Neural progenitor cell (in vitro differentiated cells): ENCODE results near the gene TRIP12.

Experiments
- EZH2 ChIP-seq: fragments of 200-600 bp; sonication (generic); IDR thresholded peaks from 2 replicates; pipeline ENCODE4 v1.6.1; 2017; ENCODE audit warnings: antibody characterized with exemption, mild to moderate bottlenecking, moderate library complexity
- TF ChIP-seq, protein P1 (sequence below): fragments of 200-600 bp; sonication (generic); IDR thresholded peaks from 2 replicates; pipeline ENCODE4 v1.5.1; 2017; ENCODE audit warnings: antibody characterized with exemption, mild to moderate bottlenecking

DNA sequence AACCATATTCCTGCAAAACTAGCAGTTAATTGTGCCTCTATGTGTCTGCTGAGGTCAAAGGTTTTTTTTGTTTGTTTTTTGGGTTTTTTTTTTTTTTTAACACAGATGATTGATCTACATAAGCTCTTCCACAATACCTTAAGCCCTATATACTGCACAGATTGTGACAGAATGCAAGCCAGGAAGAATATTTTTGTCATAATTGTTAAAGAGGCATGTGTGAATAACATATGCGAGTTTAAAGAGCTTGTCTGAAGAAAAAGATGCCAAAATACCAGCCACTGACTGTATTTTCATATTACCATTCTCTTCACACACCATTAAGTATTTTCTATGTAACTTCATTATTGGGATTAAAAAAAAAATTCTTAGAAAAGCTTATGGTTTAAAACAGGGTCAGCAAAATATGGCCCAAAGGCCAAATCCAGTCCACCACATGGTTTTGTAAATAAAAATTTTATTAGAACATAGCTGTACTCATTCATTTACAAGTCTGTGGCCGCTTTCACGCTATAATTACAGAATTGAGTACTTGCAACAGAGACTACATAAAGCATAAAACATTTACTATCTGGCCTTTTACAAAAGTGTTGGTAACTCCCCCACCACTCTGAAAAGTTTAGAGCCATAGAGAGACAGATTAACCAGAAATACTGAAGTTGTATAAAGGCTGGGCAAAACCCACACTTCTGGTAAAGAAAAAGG, 89.9 kb downstream of the TRIP12 start:
- TF ChIP-seq, protein P1, sequence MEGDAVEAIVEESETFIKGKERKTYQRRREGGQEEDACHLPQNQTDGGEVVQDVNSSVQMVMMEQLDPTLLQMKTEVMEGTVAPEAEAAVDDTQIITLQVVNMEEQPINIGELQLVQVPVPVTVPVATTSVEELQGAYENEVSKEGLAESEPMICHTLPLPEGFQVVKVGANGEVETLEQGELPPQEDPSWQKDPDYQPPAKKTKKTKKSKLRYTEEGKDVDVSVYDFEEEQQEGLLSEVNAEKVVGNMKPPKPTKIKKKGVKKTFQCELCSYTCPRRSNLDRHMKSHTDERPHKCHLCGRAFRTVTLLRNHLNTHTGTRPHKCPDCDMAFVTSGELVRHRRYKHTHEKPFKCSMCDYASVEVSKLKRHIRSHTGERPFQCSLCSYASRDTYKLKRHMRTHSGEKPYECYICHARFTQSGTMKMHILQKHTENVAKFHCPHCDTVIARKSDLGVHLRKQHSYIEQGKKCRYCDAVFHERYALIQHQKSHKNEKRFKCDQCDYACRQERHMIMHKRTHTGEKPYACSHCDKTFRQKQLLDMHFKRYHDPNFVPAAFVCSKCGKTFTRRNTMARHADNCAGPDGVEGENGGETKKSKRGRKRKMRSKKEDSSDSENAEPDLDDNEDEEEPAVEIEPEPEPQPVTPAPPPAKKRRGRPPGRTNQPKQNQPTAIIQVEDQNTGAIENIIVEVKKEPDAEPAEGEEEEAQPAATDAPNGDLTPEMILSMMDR, result no peak
- TF ChIP-seq EZH2, result no peak
